ENCODE data around the gene NOS1.

DNA sequence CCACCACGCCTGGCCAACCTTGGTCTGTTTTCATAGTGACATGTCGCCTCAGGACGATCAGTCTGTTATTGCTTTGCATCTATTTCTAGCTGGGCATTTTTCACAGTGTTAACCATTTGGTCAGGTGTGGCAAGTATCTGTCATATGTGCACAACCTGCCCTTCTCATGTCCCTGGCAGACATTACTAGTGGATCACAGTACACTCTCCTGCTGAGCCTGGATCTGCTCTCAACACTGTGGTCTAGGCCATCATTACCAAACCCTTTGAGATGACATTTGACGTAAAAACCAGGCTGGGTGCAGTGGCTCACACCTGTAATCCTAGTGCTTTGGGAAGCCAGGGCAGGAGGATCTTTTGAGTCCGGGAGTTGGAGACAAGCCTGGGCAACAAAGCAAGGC is 29.4 kb upstream of the NOS1 start:
- TF ChIP-seq, protein P1, sequence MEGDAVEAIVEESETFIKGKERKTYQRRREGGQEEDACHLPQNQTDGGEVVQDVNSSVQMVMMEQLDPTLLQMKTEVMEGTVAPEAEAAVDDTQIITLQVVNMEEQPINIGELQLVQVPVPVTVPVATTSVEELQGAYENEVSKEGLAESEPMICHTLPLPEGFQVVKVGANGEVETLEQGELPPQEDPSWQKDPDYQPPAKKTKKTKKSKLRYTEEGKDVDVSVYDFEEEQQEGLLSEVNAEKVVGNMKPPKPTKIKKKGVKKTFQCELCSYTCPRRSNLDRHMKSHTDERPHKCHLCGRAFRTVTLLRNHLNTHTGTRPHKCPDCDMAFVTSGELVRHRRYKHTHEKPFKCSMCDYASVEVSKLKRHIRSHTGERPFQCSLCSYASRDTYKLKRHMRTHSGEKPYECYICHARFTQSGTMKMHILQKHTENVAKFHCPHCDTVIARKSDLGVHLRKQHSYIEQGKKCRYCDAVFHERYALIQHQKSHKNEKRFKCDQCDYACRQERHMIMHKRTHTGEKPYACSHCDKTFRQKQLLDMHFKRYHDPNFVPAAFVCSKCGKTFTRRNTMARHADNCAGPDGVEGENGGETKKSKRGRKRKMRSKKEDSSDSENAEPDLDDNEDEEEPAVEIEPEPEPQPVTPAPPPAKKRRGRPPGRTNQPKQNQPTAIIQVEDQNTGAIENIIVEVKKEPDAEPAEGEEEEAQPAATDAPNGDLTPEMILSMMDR (IDR thresholded peaks at IDR 0.05): no peak
- TF ChIP-seq POLR2A (IDR thresholded peaks at IDR 0.05): no peak
